ENCODE measurements around the gene CTBP2.

Gene CTBP2

DNA sequence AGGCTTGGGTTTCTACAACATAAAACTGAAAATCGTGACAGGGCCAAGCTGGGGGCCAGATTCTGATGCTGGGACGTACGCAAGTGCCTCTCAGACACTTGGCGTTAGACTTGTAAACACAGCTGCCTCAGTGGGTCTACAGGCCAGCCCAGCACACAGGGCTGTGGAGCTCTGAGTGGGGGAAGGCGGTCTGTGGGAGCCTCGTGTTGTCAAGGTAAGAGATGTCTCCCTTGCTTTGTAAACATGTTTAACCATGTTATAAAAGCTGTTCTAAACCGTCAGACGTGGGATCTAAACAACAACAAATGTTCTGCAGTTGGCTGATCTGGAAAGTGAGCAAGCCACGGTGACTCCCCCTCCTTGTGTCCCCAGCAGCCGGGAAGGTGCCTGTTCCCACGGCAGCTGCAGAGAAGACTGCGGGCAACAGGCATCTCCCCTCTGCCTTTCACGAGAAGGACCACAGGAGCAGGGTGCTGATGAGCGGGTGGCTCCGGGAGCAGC is 150.7 kb downstream of the CTBP2 start:
- Histone ChIP-seq H3K36me3 (ENCODE audit: insufficient read depth, low read length) (peaks cover 35% of the 10 kb centered on the region), H3K27me3 (ENCODE audit: control insufficient read depth, insufficient read depth, low read length) (no peaks in the 10 kb centered on the region), H3K4me2 (ENCODE audit: low read length) (no peak overlapping the region), H3K4me3 (ENCODE audit: low read length) (no peak overlapping the region), H3K9me3 (replicated peaks; ENCODE audit: low read length) (no peaks in the 10 kb centered on the region), H3K9ac (ENCODE audit: low read depth, low read length) (no peak overlapping the region), H3K4me1 (ENCODE audit: control insufficient read depth, insufficient read depth, low read length) (peaks cover 27% of the 10 kb centered on the region)

DNA sequence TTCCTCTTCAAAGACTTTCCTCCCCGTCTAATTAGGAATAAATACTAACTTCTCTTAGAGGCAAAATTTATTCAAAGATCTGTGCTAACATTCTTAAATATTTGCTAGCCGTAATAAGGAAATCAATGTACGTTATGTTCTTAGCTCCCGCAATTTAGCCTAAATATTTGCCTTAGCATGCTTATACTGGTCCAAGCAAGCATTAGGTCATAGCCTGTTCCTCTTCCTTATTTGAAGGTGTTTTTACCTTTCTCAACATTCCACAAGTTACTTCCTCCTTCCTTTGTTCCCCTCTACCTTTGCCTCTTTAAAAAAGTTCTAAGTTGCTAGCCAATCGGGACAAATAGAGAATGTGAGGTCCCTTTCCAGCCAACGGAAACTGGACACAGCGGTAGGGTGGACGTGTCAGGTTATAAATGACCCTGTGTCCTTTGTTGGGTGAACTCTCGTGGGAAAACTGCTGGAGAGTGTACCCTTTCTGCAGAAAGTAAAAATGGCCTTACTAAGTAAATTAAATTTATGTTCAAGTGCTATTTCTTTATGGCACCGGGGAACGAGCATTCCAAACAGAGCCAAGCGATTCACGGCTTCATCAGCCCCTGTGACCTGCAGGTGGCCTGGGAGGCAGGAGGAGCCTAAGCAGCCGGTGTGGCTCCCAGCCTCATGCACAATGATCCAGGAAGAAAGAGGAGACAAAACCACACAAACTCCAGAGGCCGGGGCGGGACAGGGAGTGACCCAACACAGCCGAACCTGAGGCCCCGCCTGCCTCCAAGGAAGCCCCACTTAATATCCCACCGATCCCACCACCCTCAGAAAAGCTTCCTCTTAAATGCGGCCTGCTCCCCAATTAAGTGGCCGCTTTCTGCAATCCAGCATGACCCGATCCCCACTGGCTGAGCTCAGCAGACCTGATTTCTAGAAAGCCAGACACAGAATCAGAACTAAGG is 151.4 kb downstream of the CTBP2 start:
- H3K27me3 ChIP-seq (ENCODE audit: control insufficient read depth, insufficient read depth, low read length): no peaks in the 10 kb centered on the region
- H3K4me3 ChIP-seq (ENCODE audit: low read length): no peak overlapping the region
- H3K9ac ChIP-seq (ENCODE audit: low read depth, low read length): no peak overlapping the region
- H3K9me3 ChIP-seq (replicated peaks; ENCODE audit: low read length): no peaks in the 10 kb centered on the region
- H3K4me2 ChIP-seq (ENCODE audit: low read length): no peak overlapping the region
- peaks cover 36% of the 10 kb centered on the region for H3K36me3 ChIP-seq (ENCODE audit: insufficient read depth, low read length)
- peaks cover 27% of the 10 kb centered on the region for H3K4me1 ChIP-seq (ENCODE audit: control insufficient read depth, insufficient read depth, low read length)

DNA sequence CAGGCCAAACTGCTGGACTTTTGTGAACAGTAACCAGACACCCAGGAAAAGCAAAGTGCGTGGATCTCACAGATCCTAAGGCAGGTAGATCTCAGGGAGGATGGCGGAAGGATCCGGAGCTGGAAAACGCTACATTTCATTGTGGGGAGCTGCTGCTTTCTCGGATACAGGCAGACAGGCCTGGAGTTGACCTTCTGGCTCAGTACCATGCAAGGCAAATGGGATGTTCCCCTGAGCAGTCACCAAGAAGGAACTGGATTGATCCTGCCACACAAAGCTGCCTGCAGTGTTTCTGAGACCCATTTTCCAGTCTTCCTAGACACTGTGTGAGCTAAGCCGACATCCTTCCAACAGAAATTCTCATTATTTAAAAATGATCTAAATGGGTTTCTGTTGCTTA is 152.9 kb downstream of the CTBP2 start:
- no peaks in the 10 kb centered on the region for H3K9me3 ChIP-seq (replicated peaks; ENCODE audit: low read length)
- H3K4me3 ChIP-seq (ENCODE audit: low read length): no peak overlapping the region
- no peak overlapping the region for H3K4me2 ChIP-seq (ENCODE audit: low read length)
- no peaks in the 10 kb centered on the region for H3K27me3 ChIP-seq (ENCODE audit: control insufficient read depth, insufficient read depth, low read length)
- H3K9ac ChIP-seq (ENCODE audit: low read depth, low read length): peak overlapping the region; percentile 46
- peaks cover 27% of the 10 kb centered on the region for H3K4me1 ChIP-seq (ENCODE audit: control insufficient read depth, insufficient read depth, low read length)
- peaks cover 46% of the 10 kb centered on the region for H3K36me3 ChIP-seq (ENCODE audit: insufficient read depth, low read length)

DNA sequence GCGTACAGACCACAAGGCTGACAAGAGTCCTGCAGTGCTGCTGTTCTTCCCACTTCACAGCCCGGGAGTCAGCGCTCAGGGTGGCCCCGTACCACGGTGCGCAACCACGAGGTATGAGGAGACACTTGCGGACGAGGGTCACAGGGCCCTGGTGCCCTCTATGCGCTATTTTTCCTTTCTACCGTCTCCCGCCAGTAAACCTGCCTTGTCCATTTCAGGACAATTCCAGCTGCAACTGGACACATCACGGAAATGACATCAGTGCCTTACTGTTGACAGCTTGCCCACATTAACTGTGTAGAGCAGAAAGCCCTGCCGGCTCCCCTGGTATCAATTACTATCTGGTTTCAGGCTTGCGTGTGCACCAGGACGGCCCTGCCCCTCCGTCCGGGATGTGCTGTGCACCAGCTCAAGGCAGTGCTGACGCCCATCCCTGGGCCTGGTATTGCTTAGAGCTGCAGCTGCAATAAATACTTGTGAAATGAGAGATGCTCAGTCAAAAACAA is 153.4 kb downstream of the CTBP2 start:
- peaks cover 22% of the 10 kb centered on the region for H3K4me1 ChIP-seq (ENCODE audit: control insufficient read depth, insufficient read depth, low read length)
- no peak overlapping the region for H3K4me2 ChIP-seq (ENCODE audit: low read length)
- no peaks in the 10 kb centered on the region for H3K27me3 ChIP-seq (ENCODE audit: control insufficient read depth, insufficient read depth, low read length)
- H3K36me3 ChIP-seq (ENCODE audit: insufficient read depth, low read length): peaks cover 46% of the 10 kb centered on the region
- H3K9ac ChIP-seq (ENCODE audit: low read depth, low read length): peak overlapping the region; percentile 60
- H3K9me3 ChIP-seq (replicated peaks; ENCODE audit: low read length): no peaks in the 10 kb centered on the region
- H3K4me3 ChIP-seq (ENCODE audit: low read length): no peak overlapping the region

DNA sequence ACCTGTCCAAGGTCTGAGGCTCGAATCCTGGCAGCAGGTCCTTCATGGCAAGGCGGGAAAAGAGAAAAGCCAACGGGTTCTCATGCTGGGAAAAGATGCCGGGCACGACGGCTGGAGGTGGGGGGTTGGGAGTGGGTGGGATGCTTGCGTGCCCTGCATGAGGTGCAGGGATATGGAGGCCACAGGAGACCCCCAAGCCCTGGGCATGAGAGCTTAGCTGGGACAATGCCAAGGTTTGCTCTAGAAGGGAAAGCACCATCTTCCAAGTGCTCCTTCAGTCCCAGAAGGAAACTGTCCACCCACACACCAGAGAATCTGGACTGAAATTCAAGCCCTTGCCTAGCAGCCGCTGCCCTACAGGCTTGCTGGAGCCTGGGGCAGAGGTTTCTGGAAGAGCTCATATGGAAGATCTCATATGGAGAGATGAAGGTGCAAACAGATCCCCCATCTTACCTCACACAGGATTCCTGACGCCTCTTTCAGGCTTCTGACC is 154.1 kb downstream of the CTBP2 start:
- H3K4me2 ChIP-seq (ENCODE audit: low read length): no peak overlapping the region
- peaks cover 46% of the 10 kb centered on the region for H3K36me3 ChIP-seq (ENCODE audit: insufficient read depth, low read length)
- peaks cover 17% of the 10 kb centered on the region for H3K4me1 ChIP-seq (ENCODE audit: control insufficient read depth, insufficient read depth, low read length)
- no peak overlapping the region for H3K4me3 ChIP-seq (ENCODE audit: low read length)
- H3K9ac ChIP-seq (ENCODE audit: low read depth, low read length): peak overlapping the region; percentile 60
- H3K9me3 ChIP-seq (replicated peaks; ENCODE audit: low read length): no peaks in the 10 kb centered on the region
- H3K27me3 ChIP-seq (ENCODE audit: control insufficient read depth, insufficient read depth, low read length): no peaks in the 10 kb centered on the region

DNA sequence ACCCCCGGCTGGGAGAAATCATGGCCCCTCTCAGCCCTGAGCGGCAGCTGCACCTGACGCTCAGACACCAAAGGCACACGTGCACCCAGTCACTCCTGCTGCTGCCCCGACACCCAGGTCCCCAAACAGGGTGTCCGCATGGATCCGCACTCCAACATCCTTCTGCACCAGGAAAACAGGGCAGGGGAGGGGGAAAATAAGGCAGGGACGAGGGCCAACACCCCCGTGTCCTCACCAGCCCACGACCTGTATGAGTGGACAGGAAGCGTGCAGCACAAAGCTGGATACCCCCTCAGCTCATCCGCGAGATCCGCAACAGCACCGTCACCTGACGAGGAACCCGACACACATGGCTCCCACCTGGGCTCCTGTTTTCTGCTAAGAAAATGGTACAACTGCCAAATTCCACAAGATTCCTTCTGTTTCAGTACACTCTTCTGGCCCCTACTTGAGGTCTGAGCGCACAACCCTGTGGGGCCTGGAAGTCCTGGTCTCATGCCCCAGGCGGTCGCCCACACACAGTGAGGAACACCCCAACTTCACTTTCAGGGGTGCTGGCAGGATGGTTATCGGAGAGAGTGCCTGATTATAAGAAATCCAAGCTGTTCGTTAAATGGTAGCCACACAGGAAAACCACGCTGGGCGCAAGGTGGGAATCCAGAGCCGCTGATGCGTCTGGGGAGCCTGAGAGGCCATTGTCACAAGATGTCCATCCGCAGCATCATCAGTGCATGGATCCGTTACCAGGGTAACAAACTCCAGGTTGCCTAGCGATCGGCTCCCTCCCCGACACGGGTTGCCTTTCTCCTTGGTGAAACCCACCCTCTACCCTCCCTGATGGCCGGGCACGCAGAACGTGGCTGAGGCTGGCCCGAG is 154.8 kb downstream of the CTBP2 start:
- no peaks in the 10 kb centered on the region for H3K27me3 ChIP-seq (ENCODE audit: control insufficient read depth, insufficient read depth, low read length)
- no peak overlapping the region for H3K9ac ChIP-seq (ENCODE audit: low read depth, low read length)
- peaks cover 17% of the 10 kb centered on the region for H3K4me1 ChIP-seq (ENCODE audit: control insufficient read depth, insufficient read depth, low read length)
- H3K4me2 ChIP-seq (ENCODE audit: low read length): no peak overlapping the region
- no peak overlapping the region for H3K4me3 ChIP-seq (ENCODE audit: low read length)
- peaks cover 48% of the 10 kb centered on the region for H3K36me3 ChIP-seq (ENCODE audit: insufficient read depth, low read length)
- H3K9me3 ChIP-seq (replicated peaks; ENCODE audit: low read length): no peaks in the 10 kb centered on the region

DNA sequence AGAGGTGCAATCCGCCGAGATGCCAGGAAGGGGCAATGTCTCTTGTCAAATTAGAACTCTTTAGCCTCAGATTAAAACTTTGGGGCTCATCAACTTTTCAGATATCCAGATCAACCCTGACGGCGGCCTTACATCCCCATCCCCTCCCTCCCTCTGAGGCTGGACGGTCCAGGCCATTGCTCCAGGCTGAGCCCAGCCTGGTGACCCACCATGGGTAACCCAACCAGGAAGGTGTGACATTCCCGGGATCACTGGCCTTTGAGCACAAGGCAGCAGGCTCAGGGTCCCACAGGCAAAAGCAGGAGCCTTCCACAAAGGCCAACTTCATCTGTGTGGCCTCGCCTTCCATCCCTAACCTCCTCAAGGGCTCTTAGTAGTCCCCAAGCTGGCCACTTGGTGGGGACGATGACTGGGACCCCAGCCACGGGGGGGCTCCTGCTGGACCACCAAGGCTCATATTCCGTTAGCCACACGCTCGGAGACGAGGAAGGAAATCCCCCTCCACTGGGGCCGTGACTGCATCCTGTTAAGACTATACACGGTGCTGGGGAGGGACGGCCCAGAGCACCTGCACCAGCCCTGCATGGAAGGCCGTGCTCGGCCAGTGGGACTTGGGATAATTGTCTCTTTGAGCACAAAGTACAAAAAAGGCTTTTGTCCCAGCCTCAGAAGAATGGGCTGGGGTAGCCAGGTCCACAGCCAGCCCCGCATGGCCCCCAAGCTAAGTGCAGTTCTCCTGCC is 155.6 kb downstream of the CTBP2 start:
- Histone ChIP-seq H3K4me1 (ENCODE audit: control insufficient read depth, insufficient read depth, low read length) (peaks cover 24% of the 10 kb centered on the region), H3K9ac (ENCODE audit: low read depth, low read length) (no peak overlapping the region), H3K9me3 (replicated peaks; ENCODE audit: low read length) (no peaks in the 10 kb centered on the region), H3K4me2 (ENCODE audit: low read length) (no peak overlapping the region), H3K36me3 (ENCODE audit: insufficient read depth, low read length) (peaks cover 56% of the 10 kb centered on the region), H3K4me3 (ENCODE audit: low read length) (no peak overlapping the region), H3K27me3 (ENCODE audit: control insufficient read depth, insufficient read depth, low read length) (no peaks in the 10 kb centered on the region)

DNA sequence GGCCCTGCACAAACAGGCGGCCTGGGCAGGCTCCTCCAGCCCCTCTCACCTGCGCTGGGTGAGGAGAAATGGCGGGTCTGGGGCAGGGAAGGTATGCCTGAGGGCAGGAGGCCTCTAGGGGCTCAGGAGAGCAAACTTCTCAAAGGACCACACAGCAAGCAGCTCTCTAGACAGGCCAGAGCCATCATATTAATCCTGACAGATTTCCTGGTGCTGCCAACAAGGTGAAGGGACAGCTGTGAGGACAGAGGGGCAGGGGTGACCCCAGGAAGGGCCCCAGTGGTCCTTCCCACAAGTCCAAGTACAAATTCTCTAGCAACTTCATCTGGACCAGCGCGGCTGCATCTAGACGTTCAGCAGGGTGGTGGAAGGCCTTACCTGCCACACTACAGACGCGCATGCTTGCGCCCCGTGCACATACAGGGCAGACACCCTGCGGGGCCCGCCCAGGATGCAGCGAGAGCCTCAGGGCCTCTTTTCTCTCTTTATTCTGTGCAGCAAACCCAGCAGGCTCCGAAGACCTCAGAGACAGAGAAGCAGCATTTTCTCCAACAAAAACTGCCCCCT is 156.4 kb downstream of the CTBP2 start:
- no peak overlapping the region for H3K4me3 ChIP-seq (ENCODE audit: low read length)
- H3K27me3 ChIP-seq (ENCODE audit: control insufficient read depth, insufficient read depth, low read length): no peaks in the 10 kb centered on the region
- no peaks in the 10 kb centered on the region for H3K9me3 ChIP-seq (replicated peaks; ENCODE audit: low read length)
- H3K36me3 ChIP-seq (ENCODE audit: insufficient read depth, low read length): peaks cover 58% of the 10 kb centered on the region
- no peak overlapping the region for H3K4me2 ChIP-seq (ENCODE audit: low read length)
- H3K9ac ChIP-seq (ENCODE audit: low read depth, low read length): no peak overlapping the region
- peaks cover 29% of the 10 kb centered on the region for H3K4me1 ChIP-seq (ENCODE audit: control insufficient read depth, insufficient read depth, low read length)

DNA sequence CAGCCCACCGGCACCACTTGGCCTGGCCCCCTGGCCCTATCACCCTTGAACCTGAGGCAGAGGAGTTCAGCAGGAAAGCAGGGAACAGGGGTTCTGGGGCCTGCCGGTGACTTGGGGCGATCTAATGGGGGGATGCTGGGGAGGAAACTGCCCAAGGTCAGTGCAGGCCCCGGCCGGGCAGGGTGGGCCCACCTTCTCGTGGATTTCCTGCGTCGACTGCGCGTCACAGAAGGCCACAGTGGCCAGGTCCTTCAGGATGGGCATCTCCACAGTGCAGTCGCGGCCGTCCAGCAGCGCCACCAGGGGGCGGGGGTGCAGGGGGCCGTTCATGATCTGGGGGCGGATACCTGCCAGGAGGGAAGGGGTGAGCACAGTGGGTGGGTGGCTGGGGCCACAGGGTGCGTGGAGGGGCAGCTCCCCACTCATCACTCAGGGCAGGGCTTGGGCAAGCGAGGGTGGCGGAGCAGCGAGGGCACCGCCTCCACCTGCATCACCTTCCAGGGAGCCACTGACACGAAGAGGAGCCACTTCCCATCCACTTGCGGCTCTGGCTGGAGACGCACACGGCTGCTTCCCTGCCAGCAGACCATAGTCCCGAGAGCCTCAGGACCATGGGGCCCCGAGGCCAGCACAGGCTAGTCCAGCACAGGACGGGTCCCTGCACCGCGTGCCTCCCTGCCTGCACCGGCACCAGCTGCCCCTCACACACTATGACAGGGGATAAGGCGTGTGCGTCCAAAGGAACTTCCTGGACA is 157.0 kb downstream of the CTBP2 start:
- H3K4me1 ChIP-seq (ENCODE audit: control insufficient read depth, insufficient read depth, low read length): peaks cover 29% of the 10 kb centered on the region

More for the DNA sequence above, 157.0 kb downstream of the CTBP2 start:
- Histone ChIP-seq H3K9ac (ENCODE audit: low read depth, low read length) (no peak overlapping the region), H3K4me2 (ENCODE audit: low read length) (no peak overlapping the region), H3K36me3 (ENCODE audit: insufficient read depth, low read length) (peaks cover 65% of the 10 kb centered on the region), H3K27me3 (ENCODE audit: control insufficient read depth, insufficient read depth, low read length) (no peaks in the 10 kb centered on the region), H3K4me3 (ENCODE audit: low read length) (no peak overlapping the region), H3K9me3 (replicated peaks; ENCODE audit: low read length) (no peaks in the 10 kb centered on the region)
